DND-41 (cell line): Measurements from ENCODE around the gene AVEN.

Source experiments
- CTCF ChIP-seq: IDR thresholded peaks from 2 replicates; pipeline ENCODE4 v1.5.1; 2012; ENCODE audit warnings: borderline replicate concordance, low read length, moderate library complexity, mild to moderate bottlenecking; ENCODE audit not compliant: poor library complexity, severe bottlenecking; ENCODE audit errors: extremely low read depth
- EZH2 ChIP-seq: IDR thresholded peaks from 3 replicates; pipeline ENCODE4 v1.6.1; 2012; ENCODE audit warnings: borderline replicate concordance, low read depth, mild to moderate bottlenecking, moderate library complexity, low read length, inconsistent platforms; ENCODE audit not compliant: severe bottlenecking

GRCh38 chr15:34025252-34025651 lies 13.8 kb downstream of the AVEN start:
- no peak for TF ChIP-seq CTCF
- no peak for TF ChIP-seq EZH2
